ENCODE measurements around the gene FBXO24.

FBXO24 gene

DNA sequence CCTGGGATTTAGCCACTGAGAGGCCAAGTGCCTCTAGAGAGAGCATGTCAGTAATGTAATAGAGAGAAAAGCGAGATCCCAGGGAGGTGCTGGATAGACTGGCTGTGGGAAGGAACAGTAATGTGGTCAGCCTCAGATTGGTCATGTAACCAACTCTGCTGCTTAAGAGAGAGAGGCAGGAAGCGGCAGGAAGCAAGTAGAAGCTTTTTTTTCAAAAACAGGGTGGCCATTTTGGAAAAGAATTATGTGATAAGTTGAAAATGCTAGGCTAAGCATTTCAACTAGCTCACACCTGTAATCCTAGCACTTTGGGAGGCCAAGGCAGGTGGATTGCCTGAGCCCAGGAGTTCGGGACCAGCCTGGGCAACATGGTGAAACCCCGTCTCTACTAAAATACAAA, 12.3 kb downstream of the FBXO24 start:
- DNase-seq: no peak

DNA sequence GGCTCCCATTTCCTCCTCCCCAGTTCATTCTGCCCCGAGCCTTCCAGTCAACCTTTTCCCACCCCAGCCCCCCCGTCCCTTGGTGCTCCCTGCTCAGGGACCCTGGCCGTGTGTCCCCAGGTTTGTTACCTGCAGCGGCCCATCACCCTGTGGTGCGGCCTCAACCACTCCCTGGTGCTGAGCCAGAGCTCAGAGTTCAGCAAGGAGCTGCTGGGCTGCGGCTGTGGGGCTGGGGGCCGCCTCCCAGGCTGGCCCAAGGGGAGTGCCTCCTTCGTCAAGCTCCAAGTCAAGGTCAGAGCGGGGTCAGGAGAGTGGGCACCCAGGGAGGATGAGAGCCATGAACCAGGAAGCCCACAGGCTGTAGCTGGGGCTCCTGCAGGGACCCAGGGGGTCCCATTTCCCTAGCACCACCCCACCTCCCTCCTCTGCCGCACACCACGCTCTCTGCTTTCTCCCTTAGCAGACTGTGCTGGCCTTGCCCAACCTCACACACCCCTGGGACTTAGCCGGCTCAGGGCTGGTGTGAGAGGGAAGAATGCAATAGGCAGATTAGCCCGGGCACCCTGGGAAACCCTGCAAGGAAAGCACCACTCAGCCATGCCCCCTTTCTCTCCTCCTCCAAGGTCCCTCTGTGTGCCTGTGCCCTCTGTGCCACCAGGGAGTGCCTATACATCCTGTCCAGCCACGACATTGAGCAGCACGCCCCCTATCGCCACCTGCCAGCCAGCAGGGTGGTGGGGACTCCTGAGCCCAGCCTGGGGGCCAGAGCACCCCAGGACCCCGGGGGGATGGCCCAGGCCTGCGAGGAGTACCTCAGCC, 14.0 kb downstream of the FBXO24 start:
- no peak for DNase-seq

GRCh38 chr7:100600730-100601038, 14.6 kb downstream of the FBXO24 start:
- no peak for DNase-seq

DNA sequence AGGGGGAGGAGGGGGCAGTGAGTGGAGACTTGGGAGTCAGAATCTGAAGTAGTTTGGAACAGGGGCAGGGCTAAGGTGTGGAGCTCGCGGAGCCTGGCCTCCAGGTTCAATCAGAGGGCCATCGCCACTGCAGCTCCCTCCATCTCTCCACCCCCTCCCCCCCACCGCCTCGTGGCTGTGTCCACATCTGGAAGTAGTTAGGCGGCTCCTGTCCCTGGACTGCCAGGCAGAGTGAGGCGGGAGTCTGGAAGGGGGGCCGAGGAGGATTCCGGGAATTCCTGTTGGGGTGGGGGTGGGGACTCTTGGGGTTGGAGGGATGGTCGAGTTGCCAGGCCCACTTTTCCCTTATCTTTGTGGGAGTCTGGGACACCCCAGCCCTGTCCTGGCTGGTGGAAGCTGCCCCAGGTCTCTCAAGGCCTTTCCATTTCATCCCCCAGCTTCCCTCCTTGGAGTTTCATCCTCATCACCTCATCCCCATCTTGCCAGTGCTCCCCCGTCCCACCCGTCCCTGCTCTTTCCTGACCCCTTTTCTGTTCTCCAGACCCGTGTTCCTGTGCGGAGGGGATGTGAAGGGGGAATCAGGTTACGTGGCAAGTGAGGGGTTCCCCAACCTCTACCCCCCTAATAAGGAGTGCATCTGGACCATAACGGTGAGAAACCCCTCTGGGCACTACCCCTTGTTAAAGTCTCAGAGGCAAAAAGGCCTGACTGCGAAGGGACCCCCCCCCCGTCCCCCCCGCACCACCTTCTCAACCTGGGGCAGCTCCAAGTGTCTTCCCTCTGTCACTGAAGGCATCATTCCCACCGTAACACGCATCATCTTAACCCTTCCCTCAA, 17.0 kb downstream of the FBXO24 start:
- no peak for DNase-seq

DNA sequence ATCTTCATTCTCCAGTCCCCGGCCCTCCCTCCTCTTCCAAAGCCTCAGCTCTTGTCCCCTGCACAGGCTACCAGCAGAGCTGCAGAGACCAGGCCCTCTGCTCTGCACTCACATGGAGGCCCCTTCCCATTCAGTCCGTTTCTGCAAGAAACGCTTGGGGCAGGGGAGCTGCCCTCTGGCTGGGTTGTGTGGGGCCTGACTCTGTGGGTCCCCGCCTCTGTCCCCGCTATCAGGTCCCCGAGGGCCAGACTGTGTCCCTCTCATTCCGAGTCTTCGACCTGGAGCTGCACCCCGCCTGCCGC, 17.5 kb downstream of the FBXO24 start:
- DNase-seq: no peak

- peak; percentile 41 to 61 for DNase-seq
These were observed 18.2 kb downstream of the FBXO24 start for GRCh38 chr7:100604028-100604975.

GRCh38 chr7:100604976-100605911, 19.1 kb downstream of the FBXO24 start:
- DNase-seq: no peak

- no peak for DNase-seq
These were observed 20.2 kb downstream of the FBXO24 start for GRCh38 chr7:100606313-100606712.

GRCh38 chr7:100607111-100607510, 21.0 kb downstream of the FBXO24 start:
- DNase-seq: no peak

DNA sequence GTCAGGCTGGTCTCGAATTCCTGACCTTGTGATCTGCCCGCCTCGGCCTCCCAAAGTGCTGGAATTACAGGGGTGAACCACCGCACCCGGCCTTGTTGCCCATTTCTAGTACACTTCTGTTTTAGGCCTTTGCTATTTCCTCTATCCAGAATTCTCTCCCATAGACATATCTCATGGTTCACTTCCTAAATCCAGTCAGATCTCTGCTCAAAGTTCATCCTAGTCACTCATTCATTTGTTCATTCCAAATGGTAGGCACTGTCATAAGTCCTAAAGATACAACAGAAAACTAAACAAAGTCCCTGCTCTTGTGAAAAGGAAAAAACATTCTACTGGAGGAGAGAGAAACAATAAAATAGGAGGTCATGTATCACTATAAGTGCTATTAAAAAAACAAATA, 23.8 kb downstream of the FBXO24 start:
- no peak for DNase-seq

DNA sequence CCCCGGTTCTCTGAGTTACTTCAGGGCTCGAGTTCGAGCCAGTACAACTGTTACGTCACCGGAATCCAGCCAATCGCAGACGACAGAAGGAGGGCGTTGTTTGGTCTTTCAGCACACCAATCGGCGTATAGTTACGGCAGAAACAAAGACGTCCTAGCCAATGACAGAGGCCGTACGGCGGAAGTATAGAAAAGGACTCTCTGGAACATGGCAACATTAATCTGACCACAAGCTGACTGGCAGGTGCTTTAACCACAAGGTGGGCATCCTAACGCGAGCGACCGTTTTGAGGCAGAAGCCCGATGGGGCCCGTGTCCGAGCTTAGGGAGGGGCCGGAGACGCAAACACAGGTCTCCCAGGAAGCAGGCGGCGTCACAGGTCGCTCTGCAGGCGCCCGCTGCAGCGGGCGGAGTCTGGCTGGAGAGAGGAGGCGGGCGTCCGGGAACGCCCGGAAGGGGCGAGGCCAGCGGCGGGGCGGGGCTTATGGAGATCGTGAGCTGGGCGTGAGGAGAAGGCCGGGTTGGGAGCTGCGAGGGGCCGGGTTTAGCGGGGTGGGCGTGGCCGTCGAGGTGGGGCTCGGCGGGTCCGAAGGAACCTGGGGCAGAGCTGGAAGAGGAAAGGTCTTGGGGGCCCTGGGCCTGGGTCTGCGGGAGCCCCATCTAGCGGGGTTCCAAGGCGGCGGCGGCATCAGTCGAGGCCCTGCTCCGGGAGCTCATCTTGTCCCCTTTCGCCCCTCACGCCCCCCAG, 26.0 kb downstream of the FBXO24 start, which contains the start of gene MOSPD3:
MOSPD3 (plus strand) TSS at position 558 of the 747 bp plus-strand sequence. CDS start 252 bp downstream, outside the sequence.
- peak; percentile 99 to 100 for DNase-seq

- no peak for DNase-seq
These were observed 26.7 kb downstream of the FBXO24 start for GRCh38 chr7:100612730-100613390.

GRCh38 chr7:100613412-100614175, 27.5 kb downstream of the FBXO24 start:
- no peak for DNase-seq

GRCh38 chr7:100614308-100614861, 28.3 kb downstream of the FBXO24 start:
- no peak for DNase-seq

GRCh38 chr7:100620239-100620638, 34.1 kb downstream of the FBXO24 start:
- no peak for DNase-seq

GRCh38 chr7:100620804-100621203, 34.7 kb downstream of the FBXO24 start:
- no peak for DNase-seq

DNA sequence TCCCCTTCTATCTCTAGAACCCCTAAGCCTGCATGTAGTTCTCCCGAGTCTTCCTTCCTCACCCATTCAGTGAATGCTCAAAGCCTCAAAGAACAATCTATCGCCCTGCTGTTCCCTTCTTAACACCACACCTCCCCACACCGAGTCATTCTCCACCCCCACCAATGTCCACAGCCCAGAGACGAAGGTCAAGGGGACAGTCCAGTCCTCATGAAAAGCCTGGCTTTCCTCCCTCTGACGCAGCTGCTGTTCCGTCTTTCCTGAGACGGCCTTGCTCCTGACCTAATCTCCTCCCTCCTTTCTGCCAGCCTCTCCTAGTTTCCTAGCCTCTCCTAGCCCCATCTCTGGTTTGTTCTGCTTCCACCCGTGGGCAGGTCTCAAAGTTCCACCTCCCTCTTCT, 35.4 kb downstream of the FBXO24 start:
- no peak for DNase-seq

DNA sequence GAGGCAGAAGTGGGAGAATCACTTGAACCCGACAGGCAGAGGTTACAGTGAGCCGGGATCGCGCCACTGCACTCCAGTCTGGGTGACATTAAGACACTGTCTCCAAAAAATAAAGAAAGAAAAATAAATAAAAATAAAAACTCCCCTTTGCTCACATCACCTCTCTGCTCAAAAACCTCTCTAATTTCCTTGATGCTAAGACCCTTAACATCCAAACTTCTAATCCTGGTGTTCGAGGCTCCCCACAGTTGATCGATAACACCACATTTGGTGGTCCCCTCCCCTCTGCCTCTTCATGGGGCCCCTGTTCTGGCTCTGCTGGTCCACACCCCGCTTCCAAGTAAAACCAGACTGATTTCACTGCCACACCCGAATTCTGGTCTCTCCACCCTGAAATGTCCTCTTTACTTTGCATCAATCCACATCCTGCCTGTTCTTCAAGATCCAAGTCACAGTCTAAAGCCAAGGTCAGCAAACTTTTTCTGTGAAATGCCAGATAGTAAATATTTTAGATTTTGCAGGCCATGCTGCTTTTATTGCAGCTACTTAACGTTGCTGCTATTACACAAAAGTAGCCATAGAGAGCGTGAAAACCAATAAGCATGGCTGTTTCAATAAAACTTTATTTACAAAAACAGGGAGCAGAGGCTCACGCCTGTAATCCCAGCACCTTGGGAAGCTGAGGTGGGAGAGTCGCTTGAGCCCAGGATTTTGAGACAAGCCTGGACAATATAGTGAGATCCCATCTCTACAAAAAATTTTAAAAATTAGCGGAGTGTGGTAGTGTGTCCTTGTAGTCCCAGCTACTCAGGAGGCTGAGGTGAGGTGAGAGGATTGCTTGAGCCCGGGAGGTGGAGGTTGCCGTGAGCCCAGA, 38.1 kb downstream of the FBXO24 start:
- DNase-seq: no peak

GRCh38 chr7:100626055-100626454, 39.9 kb downstream of the FBXO24 start:
- no peak for DNase-seq
